Activated CD8-positive, alpha-beta T cell treated with anti-CD3 and anti-CD28 coated beads for 36 hours (primary cell): ENCODE data around the gene TBC1D13. TPM values are rescaled to one million over a fixed set of nuclear protein-coding genes. Genes with fewer than 3 reads are reported as not detected.
"Not testable (repeated sequence)": the region's sequence is repeated elsewhere in the genome, so short reads cannot be mapped to it uniquely, and the experiment has no call there.

Experiments
- ATAC-seq: fragments of 200-7000 bp; cut with Tn5 transposase; one replicate; pipeline ENCODE4 v1.10.0; 2021; ENCODE audit warnings: mild to moderate bottlenecking, moderate library complexity
- CTCF ChIA-PET: fragments of 350-600 bp; sonication (Branson Sonifier 250); formaldehyde crosslinking; loops from one replicate; lab custom pipeline; 2021; ENCODE audit warnings: antibody characterized with exemption; lab: Charles Lee
- POLR2A ChIA-PET: fragments of 350-600 bp; sonication (Branson Sonifier 250); formaldehyde crosslinking; loops from one replicate; lab custom pipeline; 2021; ENCODE audit warnings: antibody characterized with exemption; lab: Charles Lee
- DNase-seq: peaks from one replicate; pipeline ENCODE4 v3.0.0-alpha.2; 2020
- H3K27ac Mint-ChIP-seq: one replicate; pipeline ENCODE4 v1.8.0; 2021; ENCODE audit warnings: mild to moderate bottlenecking, mixed read lengths
- H3K27me3 Mint-ChIP-seq: one replicate; pipeline ENCODE4 v1.8.0; 2021; ENCODE audit warnings: mixed read lengths
- H3K36me3 Mint-ChIP-seq: one replicate; pipeline ENCODE4 v1.8.0; 2021; ENCODE audit warnings: low read depth, mixed read lengths
- H3K4me1 Mint-ChIP-seq: one replicate; pipeline ENCODE4 v1.8.0; 2021; ENCODE audit warnings: low read depth, mixed read lengths
- H3K4me3 Mint-ChIP-seq: one replicate; pipeline ENCODE4 v1.8.0; 2021; ENCODE audit warnings: mild to moderate bottlenecking, moderate library complexity, mixed read lengths
- H3K9me3 Mint-ChIP-seq: one replicate; pipeline ENCODE4 v1.8.0; 2021; ENCODE audit warnings: mixed read lengths
- intact Hi-C: fragments of 100-400 bp; cut with micrococcal nuclease; formaldehyde crosslinking; loops from one replicate; pipeline ENCODE4 v1.10.0; 2022
- total RNA-seq, 2 experiments: library from RNA; stranded (reverse); gene quantifications; one replicate each; pipeline ENCODE4 v1.2.3, GENCODE V29; 2021
- TF ChIP-seq, protein P1 (sequence below): fragments of 200-600 bp; IDR thresholded peaks from one replicate; pipeline ENCODE4 v1.8.0; 2022; ENCODE audit warnings: antibody characterized with exemption, mild to moderate bottlenecking

The TBC1D13 gene
- total RNA-seq, 2 experiments from 2014 or later = 11.7 to 12.5 TPM

DNA sequence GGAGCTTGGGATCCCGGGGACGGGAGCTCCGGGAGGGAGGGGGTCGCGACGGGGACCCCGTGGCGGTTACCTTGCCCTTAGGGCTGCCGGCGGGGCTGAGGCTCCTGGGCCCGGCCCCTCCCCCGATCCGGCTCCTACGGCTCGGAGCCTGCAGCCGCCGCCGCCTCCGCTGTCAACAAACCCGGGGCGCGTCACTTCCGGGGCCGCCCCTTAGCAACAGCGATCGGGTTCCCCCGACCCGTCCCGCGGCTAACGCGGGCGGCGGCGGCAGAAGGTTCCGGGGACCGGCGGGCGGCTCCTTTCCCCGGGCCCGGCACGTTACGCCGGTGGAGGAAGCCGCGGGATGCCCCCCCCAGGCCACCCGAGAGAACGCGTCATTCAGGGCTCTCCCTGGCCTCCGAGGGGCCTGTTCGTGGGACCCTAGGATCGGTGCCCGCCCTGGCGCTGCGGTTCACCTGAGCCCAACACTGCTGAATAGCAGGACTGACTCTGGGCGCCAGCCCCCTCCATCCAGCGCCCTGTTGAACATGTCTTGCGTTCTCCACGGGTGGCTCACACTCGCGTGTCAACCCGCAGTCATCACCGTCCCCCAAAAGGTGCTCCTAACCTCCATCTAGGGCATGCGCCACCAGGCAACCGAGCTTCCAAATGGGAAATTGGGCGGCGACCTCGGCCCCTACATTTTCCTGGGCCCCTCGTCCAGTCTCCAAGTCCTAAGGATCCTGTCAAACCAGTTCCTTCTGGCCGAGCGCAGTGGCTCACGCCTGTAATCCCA is 15.1 kb upstream of the TBC1D13 start, which contains the start of gene ZER1:
Gene ZER1 (minus strand): TSS at position 183 of the 775 bp plus-strand sequence. CDS start 16,362 bp downstream, outside the sequence.
- intact Hi-C loops = no loop called here

GRCh38 chr9:128773049-128773448 is 14.0 kb upstream of the TBC1D13 start:
- H3K4me1 Mint-ChIP-seq = peaks cover 18% of the 10 kb centered on the region
- no peaks in the 10 kb centered on the region for H3K27me3 Mint-ChIP-seq
- ATAC-seq (no peak), DNase-seq (no peak)
- peaks cover 3% of the 10 kb centered on the region for H3K9me3 Mint-ChIP-seq
- intact Hi-C loops = no loop called here
- H3K4me3 Mint-ChIP-seq = peak overlapping the region; percentile 93
- H3K36me3 Mint-ChIP-seq = no peaks in the 10 kb centered on the region
- ChIA-PET POLR2A (interaction anchor here (1.5 to 1.8 kb wide), 4 partner anchors 10 to 70 kb away, joined by 4 to 11 read pairs (median 6); partner anchors contain the start of gene TBC1D13), CTCF (interaction anchor here (1.2 to 1.3 kb wide), 2 partner anchors 45 to 71 kb away, joined by 3 to 6 read pairs; partner anchors contain the start of genes ENDOG and PKN3)
- H3K27ac Mint-ChIP-seq = no peak overlapping the region
- TF ChIP-seq, protein P1, sequence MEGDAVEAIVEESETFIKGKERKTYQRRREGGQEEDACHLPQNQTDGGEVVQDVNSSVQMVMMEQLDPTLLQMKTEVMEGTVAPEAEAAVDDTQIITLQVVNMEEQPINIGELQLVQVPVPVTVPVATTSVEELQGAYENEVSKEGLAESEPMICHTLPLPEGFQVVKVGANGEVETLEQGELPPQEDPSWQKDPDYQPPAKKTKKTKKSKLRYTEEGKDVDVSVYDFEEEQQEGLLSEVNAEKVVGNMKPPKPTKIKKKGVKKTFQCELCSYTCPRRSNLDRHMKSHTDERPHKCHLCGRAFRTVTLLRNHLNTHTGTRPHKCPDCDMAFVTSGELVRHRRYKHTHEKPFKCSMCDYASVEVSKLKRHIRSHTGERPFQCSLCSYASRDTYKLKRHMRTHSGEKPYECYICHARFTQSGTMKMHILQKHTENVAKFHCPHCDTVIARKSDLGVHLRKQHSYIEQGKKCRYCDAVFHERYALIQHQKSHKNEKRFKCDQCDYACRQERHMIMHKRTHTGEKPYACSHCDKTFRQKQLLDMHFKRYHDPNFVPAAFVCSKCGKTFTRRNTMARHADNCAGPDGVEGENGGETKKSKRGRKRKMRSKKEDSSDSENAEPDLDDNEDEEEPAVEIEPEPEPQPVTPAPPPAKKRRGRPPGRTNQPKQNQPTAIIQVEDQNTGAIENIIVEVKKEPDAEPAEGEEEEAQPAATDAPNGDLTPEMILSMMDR = no peak

More for the DNA sequence above, 15.1 kb upstream of the TBC1D13 start, which contains the start of gene ZER1:
- ATAC-seq = peak; percentile 93
- Mint-ChIP-seq H3K9me3 (peaks cover 3% of the 10 kb centered on the region), H3K4me3 (peak within 1 kb of the TSS; percentile 93), H3K27me3 (no peaks in the 10 kb centered on the region), H3K27ac (peak within 1 kb of the TSS; percentile 93), H3K36me3 (no peaks in the 10 kb centered on the region), H3K4me1 (peaks cover 18% of the 10 kb centered on the region)
- ChIA-PET POLR2A (interaction anchor here (0.6 to 1.8 kb wide), 10 partner anchors 10 to 810 kb away, joined by 3 to 7 read pairs (median 4); partner anchors contain the start of genes TBC1D13 and ZDHHC12), CTCF (interaction anchor here (0.9 to 1.2 kb wide), 4 partner anchors 46 to 333 kb away, joined by 3 to 6 read pairs (median 4); partner anchors contain the start of genes ENDOG and PKN3)
- peak; percentile 94 for DNase-seq
- TF ChIP-seq, protein P1 = no peak

GRCh38 chr9:128774804-128775203 is 12.2 kb upstream of the TBC1D13 start:
- intact Hi-C loops = no loop called here
- no peak overlapping the region for H3K4me3 Mint-ChIP-seq
- TF ChIP-seq, protein P1 = no peak
- DNase-seq (no peak), ATAC-seq (no peak)
- ChIA-PET POLR2A (no interaction called here), CTCF (no interaction called here)
- H3K9me3 Mint-ChIP-seq = peaks cover 3% of the 10 kb centered on the region
- H3K27ac Mint-ChIP-seq = no peak overlapping the region
- H3K4me1 Mint-ChIP-seq = peaks cover 9% of the 10 kb centered on the region
- H3K36me3 Mint-ChIP-seq = no peaks in the 10 kb centered on the region
- no peaks in the 10 kb centered on the region for H3K27me3 Mint-ChIP-seq

DNA sequence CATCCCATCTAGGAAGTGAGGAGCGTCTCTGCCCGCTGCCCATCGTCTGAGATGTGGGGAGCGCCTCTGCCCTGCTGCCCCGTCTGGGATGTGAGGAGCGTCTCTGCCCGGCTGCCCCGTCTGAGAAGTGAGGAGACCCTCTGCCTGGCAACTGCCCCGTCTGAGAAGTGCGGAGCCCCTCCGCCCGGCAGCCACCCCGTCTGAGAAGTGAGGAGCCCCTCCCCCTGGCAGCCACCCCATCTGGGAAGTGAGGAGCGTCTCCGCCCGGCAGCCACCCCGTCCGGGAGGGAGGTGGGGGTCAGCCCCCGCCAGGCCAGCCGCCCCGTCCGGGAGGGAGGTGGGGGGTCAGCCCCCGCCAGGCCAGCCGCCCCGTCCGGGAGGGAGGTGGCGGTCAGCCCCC is 7.0 kb upstream of the TBC1D13 start:
- H3K27me3 Mint-ChIP-seq, DNase-seq, H3K4me1 Mint-ChIP-seq, H3K27ac Mint-ChIP-seq, H3K36me3 Mint-ChIP-seq, H3K9me3 Mint-ChIP-seq, CTCF ChIA-PET, ATAC-seq, intact Hi-C loops, POLR2A ChIA-PET, H3K4me3 Mint-ChIP-seq: not testable (repeated sequence)

DNA sequence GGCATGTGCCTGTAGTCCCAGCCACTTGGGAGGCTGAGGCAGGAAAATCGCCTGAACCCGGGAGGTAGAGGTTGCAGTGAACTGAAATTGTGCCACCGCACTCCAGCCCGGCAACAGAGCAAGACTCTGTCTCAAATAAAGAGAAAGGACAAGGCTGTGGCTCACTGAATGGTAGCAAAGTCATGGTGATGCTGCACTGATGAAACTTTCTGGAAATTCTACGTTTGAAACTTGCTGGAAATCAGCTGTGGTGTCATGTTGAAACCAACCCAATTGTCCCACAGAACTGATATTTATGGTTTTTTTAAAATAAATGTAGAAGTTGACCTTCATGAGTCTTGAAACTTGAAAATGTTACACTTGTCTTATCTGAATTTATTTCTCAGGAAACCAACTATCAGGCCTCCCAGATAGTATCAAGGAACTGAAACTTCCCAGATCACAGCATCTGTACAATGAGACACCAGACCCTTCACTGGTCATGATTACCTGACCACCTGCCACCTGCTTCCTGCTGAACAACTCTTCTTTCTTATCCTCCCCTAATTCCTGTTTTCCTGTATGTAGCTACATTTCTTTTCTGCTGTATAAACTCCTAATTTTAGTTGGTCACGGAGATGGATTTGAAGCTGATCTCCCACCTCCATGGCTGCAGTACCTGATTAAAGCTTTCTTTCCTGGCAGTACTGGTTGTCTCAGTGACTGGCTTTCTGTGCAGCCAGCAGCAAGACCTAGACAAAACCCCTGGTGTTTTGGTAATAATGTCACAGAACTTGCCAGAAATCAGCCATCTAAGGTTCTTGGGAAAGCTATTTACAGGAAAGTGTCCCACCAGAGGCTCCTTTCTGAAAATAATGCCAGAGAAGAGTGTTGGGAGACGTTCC is 5.6 kb upstream of the TBC1D13 start:
- no peaks in the 10 kb centered on the region for H3K27me3 Mint-ChIP-seq
- DNase-seq = no peak
- TF ChIP-seq, protein P1 = no peak
- no peak overlapping the region for H3K4me3 Mint-ChIP-seq
- H3K4me1 Mint-ChIP-seq = peaks cover 10% of the 10 kb centered on the region
- CTCF ChIA-PET = interaction anchor here (0.8 to 2.0 kb wide), 2 partner anchors 37 to 79 kb away, joined by 4 to 11 read pairs; partner anchors contain the start of genes ENDOG and PKN3
- no peaks in the 10 kb centered on the region for H3K9me3 Mint-ChIP-seq
- POLR2A ChIA-PET = interaction anchor here (2.9 kb wide), 1 partner anchor 8 kb away, joined by 11 read pairs; no protein-coding TSS in a partner anchor
- no peak for ATAC-seq
- intact Hi-C loops = no loop called here
- H3K36me3 Mint-ChIP-seq = no peaks in the 10 kb centered on the region
- H3K27ac Mint-ChIP-seq = no peak overlapping the region
